Muscle layer of colon (tissue), 2 donors: Measurements from ENCODE around the gene SSC4D.
"Not testable (repeated sequence)": the region's sequence is repeated elsewhere in the genome, so short reads cannot be mapped to it uniquely, and the experiment has no call there.

Experiments
- H3K27ac ChIP-seq: one replicate; pipeline ENCODE4 v1.7.0; 2013; ENCODE audit warnings: low read depth, mild to moderate bottlenecking, low read length, moderate library complexity
- H3K27me3 ChIP-seq, 2 donors: one replicate each; pipeline ENCODE4 v1.7.0; 2013; ENCODE audit warnings: low read length in 2 of 2, mild to moderate bottlenecking in 2 of 2; ENCODE audit not compliant: insufficient read depth in 2 of 2, control insufficient read depth in 1 of 2
- H3K36me3 ChIP-seq: one replicate; pipeline ENCODE4 v1.7.0; 2013; ENCODE audit warnings: mild to moderate bottlenecking, low read length; ENCODE audit not compliant: insufficient read depth
- H3K4me1 ChIP-seq: one replicate; pipeline ENCODE4 v1.7.0; 2013; ENCODE audit warnings: mild to moderate bottlenecking, low read length; ENCODE audit not compliant: insufficient read depth
- H3K4me3 ChIP-seq, 2 donors: one replicate each; pipeline ENCODE4 v1.7.0; 2013; ENCODE audit warnings: low read length in 2 of 2, low read depth in 1 of 2, mild to moderate bottlenecking in 1 of 2, moderate library complexity in 1 of 2
- H3K9ac ChIP-seq: one replicate; pipeline ENCODE4 v1.7.0; 2013; ENCODE audit warnings: low read length
- H3K9me3 ChIP-seq: one replicate; pipeline ENCODE4 v1.7.0; 2013; ENCODE audit warnings: mild to moderate bottlenecking, low read length
- donor health status: abdominal sarcoma.
- donor health status: Adenocarcinoma of cecum.

The SSC4D gene

DNA sequence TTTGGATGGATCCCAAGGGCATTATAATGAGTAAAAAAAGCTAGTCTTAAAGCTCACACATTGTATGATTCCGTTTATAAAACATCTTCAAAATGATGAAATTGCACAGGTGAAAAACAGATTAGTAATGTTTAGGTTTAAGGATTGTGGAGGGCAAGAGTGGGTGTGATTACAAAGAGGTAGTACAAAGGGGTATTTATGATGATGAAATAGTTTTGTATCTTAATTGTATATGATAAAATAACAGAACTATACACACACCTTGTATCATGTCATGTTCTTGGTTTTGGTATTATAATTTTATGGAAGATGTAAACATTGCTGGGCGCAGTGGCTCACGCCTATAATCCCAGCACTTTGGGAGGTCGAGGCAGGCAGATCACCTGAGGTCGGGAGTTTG is 2.8 kb upstream of the SSC4D start:
- no peak overlapping the region for H3K4me3 ChIP-seq
- no peak overlapping the region for H3K27ac ChIP-seq
- H3K9me3 ChIP-seq, result no peaks in the 10 kb centered on the region
- H3K4me1 ChIP-seq, result no peaks in the 10 kb centered on the region
- no peak overlapping the region for H3K9ac ChIP-seq
- no peaks in the 10 kb centered on the region for H3K27me3 ChIP-seq
- no peaks in the 10 kb centered on the region for H3K36me3 ChIP-seq

DNA sequence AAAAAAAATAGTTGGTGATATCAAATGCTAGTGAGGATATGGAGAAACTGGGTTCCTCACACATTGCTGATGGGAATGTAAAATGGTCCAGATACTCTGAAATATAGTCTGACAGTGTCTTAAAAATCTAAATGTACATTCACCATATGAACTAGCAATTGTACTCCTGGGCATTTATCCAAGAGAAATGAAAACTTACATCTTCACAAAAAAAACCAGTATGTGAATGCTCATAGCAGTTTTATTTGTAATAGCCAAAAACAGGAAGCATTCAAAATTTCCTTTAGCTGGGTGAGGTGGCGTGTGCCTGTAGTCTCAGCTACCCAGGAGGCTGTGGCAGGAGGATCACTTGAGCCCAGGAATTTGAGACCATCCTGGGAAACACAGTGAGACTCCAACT is 2.1 kb upstream of the SSC4D start:
- H3K4me3 ChIP-seq, result no peak overlapping the region
- H3K4me1 ChIP-seq, result no peaks in the 10 kb centered on the region
- H3K9ac ChIP-seq, result no peak overlapping the region
- H3K36me3 ChIP-seq, result no peaks in the 10 kb centered on the region
- H3K27ac ChIP-seq, result no peak overlapping the region
- H3K9me3 ChIP-seq, result no peaks in the 10 kb centered on the region
- H3K27me3 ChIP-seq, result no peaks in the 10 kb centered on the region

DNA sequence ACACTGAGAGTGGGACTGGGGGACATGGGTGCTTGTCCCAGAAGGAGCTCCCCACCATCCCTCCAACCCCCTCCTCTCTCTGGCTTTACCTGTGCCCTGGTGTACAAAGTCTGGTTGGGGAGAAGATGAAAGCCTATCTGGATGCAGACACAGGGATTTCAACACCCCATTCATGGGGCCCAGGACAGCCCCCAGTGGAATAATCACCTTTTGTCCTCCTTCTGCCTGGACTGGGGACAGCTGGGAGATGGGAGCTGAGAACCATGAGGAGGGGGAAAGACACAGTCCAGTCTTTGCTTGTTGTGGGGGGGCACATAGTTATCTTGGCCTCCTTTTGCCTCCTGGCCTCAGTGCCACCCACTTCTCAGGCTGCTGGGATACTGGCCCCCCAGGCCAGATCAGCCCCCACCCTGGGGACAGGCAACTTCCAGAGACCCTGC is 1.4 kb downstream of the SSC4D start:
- no peaks in the 10 kb centered on the region for H3K27me3 ChIP-seq
- no peaks in the 10 kb centered on the region for H3K9me3 ChIP-seq
- no peaks in the 10 kb centered on the region for H3K36me3 ChIP-seq
- H3K4me1 ChIP-seq, result no peaks in the 10 kb centered on the region
- H3K27ac ChIP-seq, result no peak overlapping the region
- H3K4me3 ChIP-seq, result no peak overlapping the region
- H3K9ac ChIP-seq, result no peak overlapping the region

DNA sequence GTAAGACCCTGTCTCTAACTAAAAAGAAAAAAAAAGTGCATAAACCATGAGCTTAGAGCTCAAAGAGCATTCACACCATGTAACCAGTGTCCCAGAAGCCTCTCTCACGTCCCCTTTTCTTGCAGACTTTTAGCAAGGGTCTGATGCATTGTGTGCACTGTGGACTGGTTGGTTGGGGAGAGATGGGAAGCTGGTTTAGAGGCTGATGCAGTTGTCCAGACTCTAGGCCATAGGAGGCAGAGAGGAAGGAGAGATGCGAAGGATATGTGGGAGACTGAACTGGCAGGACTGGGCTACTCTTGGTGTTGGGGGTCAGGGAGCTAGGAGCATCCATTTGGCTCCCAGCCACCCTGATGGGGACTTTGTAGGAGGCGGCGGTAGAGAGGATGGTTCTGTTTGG is 1.8 kb downstream of the SSC4D start:
- no peaks in the 10 kb centered on the region for H3K27me3 ChIP-seq
- no peak overlapping the region for H3K9ac ChIP-seq
- H3K27ac ChIP-seq, result no peak overlapping the region
- H3K4me3 ChIP-seq, result no peak overlapping the region
- no peaks in the 10 kb centered on the region for H3K36me3 ChIP-seq
- no peaks in the 10 kb centered on the region for H3K4me1 ChIP-seq
- no peaks in the 10 kb centered on the region for H3K9me3 ChIP-seq

DNA sequence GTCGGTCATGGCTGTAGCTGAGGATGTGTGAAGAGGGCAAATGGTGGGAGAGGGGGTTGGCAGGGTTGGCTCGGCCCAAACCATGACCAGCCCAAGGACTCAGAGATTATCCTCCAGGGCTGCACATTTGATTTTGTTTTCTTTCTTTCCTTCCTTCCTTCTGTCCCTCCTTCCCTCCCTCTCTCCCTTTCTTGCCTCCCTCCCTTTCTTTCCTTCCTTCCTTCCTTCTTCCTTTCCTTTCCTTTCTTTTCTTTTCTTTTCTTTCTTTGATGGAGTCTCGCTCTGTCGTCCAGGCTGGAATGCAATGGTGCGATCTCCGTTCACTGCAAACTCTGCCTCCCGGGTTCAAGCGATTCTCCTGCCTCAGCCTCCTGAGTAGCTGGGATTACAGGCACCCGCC is 3.8 kb downstream of the SSC4D start:
- H3K9ac ChIP-seq, result no peak overlapping the region
- no peak overlapping the region for H3K27ac ChIP-seq
- H3K9me3 ChIP-seq, result no peaks in the 10 kb centered on the region
- no peaks in the 10 kb centered on the region for H3K36me3 ChIP-seq
- no peaks in the 10 kb centered on the region for H3K27me3 ChIP-seq
- no peak overlapping the region for H3K4me3 ChIP-seq
- no peaks in the 10 kb centered on the region for H3K4me1 ChIP-seq

DNA sequence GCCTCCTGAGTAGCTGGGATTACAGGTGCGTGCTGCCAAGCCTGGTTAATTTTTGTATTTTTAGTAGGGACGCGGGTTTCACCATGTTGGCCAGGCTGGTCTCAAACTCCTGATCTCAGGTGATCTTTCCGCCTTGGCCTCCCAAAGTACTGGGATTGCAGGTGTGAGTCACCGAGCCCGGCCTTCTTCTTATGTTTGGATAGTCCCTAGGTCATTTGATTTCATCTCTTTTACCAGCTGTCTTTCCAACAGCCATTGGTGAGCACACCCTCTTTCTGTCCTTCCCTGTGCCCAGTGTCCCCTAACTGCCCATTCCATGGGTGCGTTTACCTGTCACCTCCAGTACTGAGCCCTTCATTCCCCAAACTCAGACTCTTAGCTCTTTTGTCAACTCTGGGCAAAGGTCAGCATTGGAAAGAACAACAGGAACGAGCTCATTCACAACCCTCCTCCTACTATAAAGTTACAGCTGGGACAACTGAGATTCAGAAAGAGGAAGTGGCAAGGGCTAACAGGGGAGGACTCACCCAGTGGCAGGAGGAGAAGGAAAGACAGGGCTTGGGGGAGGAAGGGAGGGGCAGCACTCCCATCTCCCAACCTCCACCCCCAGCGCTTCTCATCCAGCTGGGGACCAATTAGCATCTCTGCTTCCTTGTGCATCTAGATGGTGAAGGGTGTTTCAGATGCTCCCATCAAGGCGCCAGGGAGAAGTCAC is 5.6 kb downstream of the SSC4D start:
- H3K4me3 ChIP-seq, result no peak overlapping the region
- no peaks in the 10 kb centered on the region for H3K9me3 ChIP-seq
- H3K27me3 ChIP-seq, result no peaks in the 10 kb centered on the region
- no peaks in the 10 kb centered on the region for H3K4me1 ChIP-seq
- H3K9ac ChIP-seq, result no peak overlapping the region
- H3K27ac ChIP-seq, result no peak overlapping the region
- H3K36me3 ChIP-seq, result no peaks in the 10 kb centered on the region

DNA sequence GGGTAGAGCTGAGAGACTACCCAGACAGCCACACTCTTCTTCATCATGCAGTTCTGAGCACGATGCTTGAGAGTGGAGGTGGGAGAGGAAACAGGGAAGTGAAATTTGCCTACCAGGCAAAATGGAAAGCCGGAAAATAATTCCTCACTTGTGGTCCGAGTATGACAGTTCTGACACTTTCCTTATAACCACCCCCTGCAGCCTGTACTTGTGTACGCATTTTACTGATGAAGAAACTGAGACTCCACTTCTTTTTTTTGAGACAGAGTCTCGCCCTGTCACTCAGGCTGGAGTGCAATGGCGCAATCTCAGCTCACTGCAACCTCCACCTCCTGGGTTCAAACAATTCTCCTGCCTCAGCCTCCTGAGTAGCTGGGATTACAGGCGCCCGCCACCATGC is 6.4 kb downstream of the SSC4D start:
- H3K36me3 ChIP-seq, H3K27me3 ChIP-seq, H3K9me3 ChIP-seq, H3K27ac ChIP-seq, H3K9ac ChIP-seq, H3K4me3 ChIP-seq, H3K4me1 ChIP-seq: not testable (repeated sequence)

DNA sequence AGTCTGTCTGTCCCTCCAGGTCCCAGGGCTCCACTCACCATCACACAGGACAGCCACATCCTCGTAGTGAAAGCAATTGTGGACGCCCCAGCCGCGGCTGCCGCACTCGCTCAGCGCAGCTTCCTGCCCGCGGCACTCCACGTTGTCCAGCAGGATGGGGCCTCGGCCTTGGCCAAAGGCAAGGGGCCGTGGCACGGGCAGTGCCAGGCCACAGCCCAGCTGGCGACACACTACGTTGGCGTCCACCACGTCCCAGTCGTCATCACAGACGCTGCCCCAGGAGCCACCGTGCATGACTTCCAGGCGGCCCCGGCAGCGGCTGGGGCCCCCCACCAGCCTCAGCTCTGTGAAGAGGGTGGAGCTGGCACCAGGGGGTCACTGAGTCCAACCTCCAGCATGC is 9.2 kb downstream of the SSC4D start:
- H3K27me3 ChIP-seq, result no peaks in the 10 kb centered on the region
- H3K9ac ChIP-seq, result no peak overlapping the region
- no peaks in the 10 kb centered on the region for H3K9me3 ChIP-seq
- H3K4me3 ChIP-seq, result no peak overlapping the region
- H3K27ac ChIP-seq, result no peak overlapping the region
- H3K4me1 ChIP-seq, result peaks cover 13% of the 10 kb centered on the region
- no peaks in the 10 kb centered on the region for H3K36me3 ChIP-seq

DNA sequence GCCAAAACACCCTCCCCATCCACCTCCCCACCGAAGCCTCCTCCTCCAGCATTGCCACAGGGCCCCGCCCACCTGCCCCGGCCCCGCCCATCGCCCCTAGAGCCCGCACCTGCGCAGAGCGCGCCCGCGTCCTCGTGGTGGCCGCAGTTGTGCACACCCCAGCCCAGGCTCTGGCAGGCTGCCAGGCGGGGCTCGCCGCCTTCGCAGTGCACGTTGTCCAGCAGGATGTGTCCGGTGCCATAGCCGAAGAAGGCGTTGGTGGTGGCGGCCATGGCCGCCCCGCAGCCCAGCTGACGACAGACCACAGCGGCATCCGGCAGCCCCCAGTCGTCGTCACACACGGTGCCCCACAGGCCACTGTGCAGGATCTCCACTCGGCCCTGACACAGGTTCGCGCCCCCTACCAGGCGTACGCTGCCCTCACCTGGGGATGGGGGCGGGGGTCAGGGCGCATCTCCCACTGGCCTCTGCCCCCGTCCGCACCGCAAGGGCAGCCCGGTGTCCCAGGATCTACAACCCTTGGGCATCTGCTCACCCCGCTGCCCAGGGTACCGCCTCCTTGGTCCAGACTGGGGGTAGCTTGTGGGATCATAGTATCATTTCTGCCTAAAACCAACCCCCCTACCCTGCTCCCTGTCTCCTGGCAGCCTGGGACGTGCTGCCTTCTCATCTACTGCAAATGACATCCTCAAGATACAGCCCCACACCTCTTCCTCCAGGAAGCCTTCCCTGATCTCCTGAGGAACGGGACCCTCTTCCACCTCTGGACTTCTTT is 11.9 kb downstream of the SSC4D start:
- Histone ChIP-seq H3K4me1 (peaks cover 16% of the 10 kb centered on the region), H3K9ac (no peak overlapping the region), H3K36me3 (no peaks in the 10 kb centered on the region), H3K27me3 (no peaks in the 10 kb centered on the region), H3K9me3 (no peaks in the 10 kb centered on the region), H3K4me3 (peak overlapping the region; percentile 6 to 58), H3K27ac (peak overlapping the region; percentile 12)

DNA sequence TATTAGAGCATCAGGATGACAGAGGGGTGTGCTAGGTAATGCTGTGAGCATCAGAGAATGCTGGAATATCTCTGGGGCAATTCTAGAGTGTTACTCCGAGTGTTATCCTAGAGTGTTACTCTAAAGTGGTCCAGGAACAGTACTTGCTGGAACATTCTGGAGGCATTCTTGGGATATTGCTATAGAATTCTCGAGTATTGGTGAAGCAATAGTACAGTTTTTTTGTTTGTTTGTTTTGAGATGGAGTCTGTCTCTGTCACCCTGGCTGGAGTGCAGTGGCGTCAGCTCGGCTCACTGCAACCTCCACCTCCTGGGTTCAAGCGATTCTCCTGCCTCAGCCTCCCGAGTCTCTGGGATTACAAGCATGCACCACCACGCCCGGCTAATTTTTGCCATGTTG is 12.6 kb downstream of the SSC4D start:
- H3K4me1 ChIP-seq, result peaks cover 19% of the 10 kb centered on the region
- no peak overlapping the region for H3K27ac ChIP-seq
- H3K4me3 ChIP-seq, result peak overlapping the region in 1 of 2 donors; percentile 58
- no peaks in the 10 kb centered on the region for H3K9me3 ChIP-seq
- no peaks in the 10 kb centered on the region for H3K36me3 ChIP-seq
- H3K27me3 ChIP-seq, result no peaks in the 10 kb centered on the region
- no peak overlapping the region for H3K9ac ChIP-seq

DNA sequence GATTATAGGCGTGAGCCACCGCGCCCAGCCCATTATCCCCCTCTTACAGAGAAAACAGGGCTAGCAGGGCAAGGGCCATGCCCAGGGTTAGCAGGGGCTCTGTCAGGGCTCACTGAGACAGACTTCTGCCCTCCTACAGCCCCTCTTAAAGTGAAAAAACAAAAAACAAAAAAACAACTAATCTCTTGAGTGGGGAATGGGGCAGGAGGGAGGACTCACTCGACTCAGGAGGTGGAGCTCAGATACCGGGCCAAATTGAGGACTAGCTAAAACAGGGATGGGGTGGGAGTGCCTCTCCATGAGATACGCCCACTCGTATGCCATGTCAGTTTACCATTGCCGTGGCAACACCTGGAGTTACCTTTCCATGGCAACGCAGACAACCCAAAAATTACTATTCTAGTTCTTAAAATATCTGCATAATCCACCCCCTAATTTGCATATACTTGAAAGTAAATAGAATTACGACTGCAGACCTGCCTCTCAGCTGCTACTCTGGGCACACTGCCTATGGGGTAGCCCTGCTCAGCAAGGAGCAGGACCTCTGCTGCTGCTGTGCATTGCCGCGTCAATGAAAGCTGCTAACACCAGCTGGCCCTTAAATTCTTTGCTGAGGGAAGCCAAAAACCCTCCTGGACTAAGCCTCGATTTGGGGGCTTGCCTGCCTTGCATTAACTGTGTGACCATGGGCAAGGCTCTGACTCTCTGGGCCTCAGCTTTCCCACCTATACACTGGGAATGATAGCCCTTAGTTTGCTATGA is 13.4 kb downstream of the SSC4D start:
- peaks cover 19% of the 10 kb centered on the region for H3K4me1 ChIP-seq
- no peak overlapping the region for H3K4me3 ChIP-seq
- no peak overlapping the region for H3K27ac ChIP-seq
- H3K9ac ChIP-seq, result no peak overlapping the region
- H3K9me3 ChIP-seq, result no peaks in the 10 kb centered on the region
- H3K27me3 ChIP-seq, result no peaks in the 10 kb centered on the region
- H3K36me3 ChIP-seq, result no peaks in the 10 kb centered on the region
